HCT116 (cell line): ENCODE measurements around the gene NR2C2. TPM values are rescaled to one million over a fixed set of nuclear protein-coding genes. Genes with fewer than 3 reads are reported as not detected.

Experiments used
- ATAC-seq: fragments of 200-7000 bp; cut with Tn5 transposase; 2 replicates; pipeline ENCODE4 v1.9.1; 2020; ENCODE audit warnings: mild to moderate bottlenecking, moderate library complexity
- BruUV-seq: library from RNA; stranded (reverse); fragments of 400-500 nt; replicated peaks from 2 replicates; lab custom pipeline; 2021; lab: Mats Ljungman, UMichigan
- CTCF ChIA-PET: fragments of 300-600 bp; sonication (Branson Sonifier 250); formaldehyde crosslinking; loops from one replicate; lab custom pipeline; 2021; ENCODE audit warnings: antibody characterized with exemption; lab: Charles Lee
- POLR2A ChIA-PET: fragments of 300-600, 350-600 bp; sonication (Branson Sonifier 250); formaldehyde crosslinking; loops from one replicate; lab custom pipeline; 2021; ENCODE audit warnings: antibody characterized with exemption; lab: Charles Lee
- RAD21 ChIA-PET, 2 experiments: fragments of 300-600 bp; sonication (Branson Sonifier 250); formaldehyde crosslinking; loops; one replicate each; lab custom pipeline; 2023; ENCODE audit warnings: low total read pairs in 2 of 2; ENCODE audit not compliant: uncharacterized antibody in 2 of 2, unreplicated experiment in 2 of 2, low non-redundant PET in 1 of 2; lab: Charles Lee
- DNase-seq: peaks from one replicate; pipeline ENCODE4 v3.0.0-alpha.2; 2010; ENCODE audit warnings: low read depth, low spot score
- H2AFZ ChIP-seq: fragments of 200-600 bp; shearing (Covaris generic), sonication (generic); 2 replicates; pipeline ENCODE4 v1.6.1; 2017; ENCODE audit warnings: low read depth, mixed run types, mixed read lengths, antibody characterized with exemption, low read length; ENCODE audit not compliant: poor library complexity, severe bottlenecking
- H3K27ac ChIP-seq: 2 replicates; pipeline ENCODE4 v1.5.1; 2012; ENCODE audit warnings: low read depth, low read length
- H3K27me3 ChIP-seq: fragments of 200-600 bp; sonication (generic); 2 replicates; pipeline ENCODE4 v1.6.1; 2016; ENCODE audit warnings: mixed run types, low read length, mixed read lengths; ENCODE audit not compliant: insufficient read depth
- H3K36me3 ChIP-seq, 2 experiments: fragments of 200-500 bp in 1 of 2; fragments of 200-600 bp in 1 of 2; sonication (Bioruptor generic) in 1 of 2; sonication (generic) in 1 of 2; 2 replicates each; pipeline versions ENCODE4 v1.5.1 to v1.6.1; 2014 to 2016; ENCODE audit warnings: low read length in 2 of 2, inconsistent platforms in 1 of 2, mixed read lengths in 1 of 2, mixed run types in 1 of 2; ENCODE audit not compliant: insufficient read depth in 2 of 2, control insufficient read depth in 1 of 2
- H3K4me1 ChIP-seq, 2 experiments: fragments of 200-600 bp in 1 of 2; sonication (generic) in 1 of 2; 2 replicates each; pipeline versions ENCODE4 v1.5.1 to v1.6.1; 2012 to 2017; ENCODE audit warnings: low read length in 2 of 2, inconsistent platforms in 1 of 2, mild to moderate bottlenecking in 1 of 2, mixed read lengths in 1 of 2, mixed run types in 1 of 2, moderate library complexity in 1 of 2; ENCODE audit not compliant: insufficient read depth in 2 of 2, control insufficient read depth in 1 of 2
- H3K4me2 ChIP-seq: fragments of 200-600 bp; sonication (generic); 2 replicates; pipeline ENCODE4 v1.6.1; 2017; ENCODE audit warnings: mixed run types, low read length, mixed read lengths
- H3K4me3 ChIP-seq, 2 experiments: fragments of 200-600 bp in 1 of 2; sonication (generic) in 1 of 2; replicated peaks in 1 of 2; 2 replicates each; pipeline ENCODE4 v1.5.1; 2011 to 2016; ENCODE audit warnings: low read length in 2 of 2, control low read depth in 1 of 2, low read depth in 1 of 2, mild to moderate bottlenecking in 1 of 2, mixed read lengths in 1 of 2, mixed run types in 1 of 2
- H3K79me2 ChIP-seq: fragments of 200-600 bp; sonication (generic); 2 replicates; pipeline ENCODE4 v1.6.1; 2017; ENCODE audit warnings: mild to moderate bottlenecking, mixed run types, low read length, moderate library complexity, mixed read lengths; ENCODE audit not compliant: insufficient read depth
- H3K9ac ChIP-seq: fragments of 200-600 bp; sonication (generic); 2 replicates; pipeline ENCODE4 v1.6.1; 2016; ENCODE audit warnings: low read length, mixed read lengths
- H3K9me2 ChIP-seq: fragments of 200-600 bp; sonication (generic), shearing (Covaris generic); 2 replicates; pipeline ENCODE4 v1.6.1; 2017; ENCODE audit warnings: mixed run types, mild to moderate bottlenecking, moderate library complexity; ENCODE audit not compliant: insufficient read depth
- H3K9me3 ChIP-seq, 2 experiments: fragments of 200-500 bp in 1 of 2; fragments of 200-600 bp in 1 of 2; sonication (Bioruptor generic) in 1 of 2; sonication (generic) in 1 of 2; 2 replicates each; pipeline ENCODE4 v1.6.1; 2014 to 2017; ENCODE audit warnings: low read length in 2 of 2, mixed read lengths in 2 of 2, inconsistent platforms in 1 of 2, low read depth in 1 of 2, mild to moderate bottlenecking in 1 of 2, mixed run types in 1 of 2, moderate library complexity in 1 of 2; ENCODE audit not compliant: control insufficient read depth in 1 of 2, insufficient read depth in 1 of 2
- H4K20me1 ChIP-seq: fragments of 200-600 bp; sonication (generic), shearing (Covaris generic); 2 replicates; pipeline ENCODE4 v1.6.1; 2017; ENCODE audit warnings: mixed run types, mild to moderate bottlenecking, moderate library complexity; ENCODE audit not compliant: insufficient read depth
- CBX3 ChIP-seq: IDR thresholded peaks from 2 replicates; pipeline ENCODE4 v1.6.1; 2012; ENCODE audit warnings: low read depth
- ELF1 ChIP-seq: IDR thresholded peaks from 2 replicates; pipeline ENCODE4 v1.6.1; 2012; ENCODE audit warnings: low read depth, borderline replicate concordance
- EZH2 ChIP-seq: fragments of 200-600 bp; sonication (generic); IDR thresholded peaks from 2 replicates; pipeline ENCODE4 v1.6.1; 2017; ENCODE audit warnings: antibody characterized with exemption, mixed run types
- JUND ChIP-seq: IDR thresholded peaks from 2 replicates; pipeline ENCODE4 v1.6.1; 2012
- POLR2AphosphoS5 ChIP-seq: IDR thresholded peaks from 2 replicates; pipeline ENCODE4 v1.6.1; 2011; ENCODE audit warnings: mild to moderate bottlenecking, low read depth, low read length, moderate library complexity
- RAD21 ChIP-seq: IDR thresholded peaks from 2 replicates; pipeline ENCODE4 v1.6.1; 2012; ENCODE audit warnings: low read depth, mild to moderate bottlenecking
- SIN3A ChIP-seq: IDR thresholded peaks from 2 replicates; pipeline ENCODE4 v1.6.1; 2012; ENCODE audit warnings: low read depth
- SP1 ChIP-seq: IDR thresholded peaks from 2 replicates; pipeline ENCODE4 v1.6.1; 2012; ENCODE audit warnings: low read depth
- TCF7L2 ChIP-seq: IDR thresholded peaks from 2 replicates; pipeline ENCODE4 v1.7.0; 2011; ENCODE audit warnings: borderline replicate concordance, inconsistent platforms; ENCODE audit not compliant: insufficient read depth, insufficient read length; ENCODE audit errors: extremely low read depth
- ZFX ChIP-seq: fragments of 450-650 bp; IDR thresholded peaks from 2 replicates; pipeline ENCODE4 v1.6.1; 2017
- intact Hi-C: fragments of 100-400 bp; cut with micrococcal nuclease; formaldehyde crosslinking; loops from 2 replicates; pipeline ENCODE4 v1.10.0; 2022
- total RNA-seq: library from RNA; stranded (reverse); gene quantifications from one replicate; pipeline ENCODE4 v1.2.1, GENCODE V29; 2021; ENCODE audit not compliant: unreplicated experiment
- TF ChIP-seq, protein P1 (sequence below): IDR thresholded peaks from 2 replicates; pipeline ENCODE4 v1.6.1; 2012
- TF ChIP-seq, protein P2 (sequence below): IDR thresholded peaks from 2 replicates; pipeline ENCODE4 v1.6.1; 2012; ENCODE audit warnings: low read depth
- TF ChIP-seq, protein P3 (sequence below): IDR thresholded peaks from 2 replicates; pipeline ENCODE4 v1.6.1; 2012
- TF ChIP-seq, protein P4 (sequence below), 3 experiments: fragments of 200-600 bp in 1 of 3; sonication (generic) in 1 of 3; IDR thresholded peaks in 2 of 3; conservative IDR thresholded peaks in 1 of 3; 2 replicates each; pipeline ENCODE4 v1.5.1; 2012 to 2017; ENCODE audit warnings: low read depth in 2 of 3, low read length in 2 of 3, antibody characterized with exemption in 1 of 3, borderline replicate concordance in 1 of 3, control low read depth in 1 of 3, mild to moderate bottlenecking in 1 of 3, mixed read lengths in 1 of 3, mixed run types in 1 of 3, moderate library complexity in 1 of 3; ENCODE audit not compliant: insufficient read depth in 1 of 3

The NR2C2 gene
- total RNA-seq, 1 experiment from 2014 or later: 45.0 TPM

DNA sequence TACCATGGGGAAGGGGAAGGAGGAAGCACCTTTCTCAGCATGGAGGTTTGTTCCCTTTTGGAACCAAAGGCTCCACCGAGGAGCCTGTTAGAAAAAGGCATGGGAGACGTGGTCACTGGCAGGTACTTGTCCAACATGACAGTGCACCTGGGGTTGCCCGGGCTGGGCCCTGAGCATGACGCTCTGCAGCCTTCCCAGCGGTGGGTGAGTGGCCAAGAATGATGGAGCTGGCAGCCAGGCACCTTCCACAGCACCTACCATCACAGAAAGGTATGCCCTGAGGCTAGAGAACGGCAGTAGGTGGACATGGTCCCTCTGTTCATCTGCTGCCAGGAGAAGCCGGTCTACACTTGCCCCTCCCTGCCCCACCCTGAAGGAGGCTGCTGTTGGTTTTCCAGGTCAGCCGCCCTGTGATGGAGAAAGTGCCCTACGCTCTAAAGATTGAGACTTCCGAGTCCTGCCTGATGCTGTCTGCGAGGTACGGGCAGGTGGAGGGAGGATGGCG lies 29.0 kb upstream of the NR2C2 start (continued):
- TF ChIP-seq, protein P1, sequence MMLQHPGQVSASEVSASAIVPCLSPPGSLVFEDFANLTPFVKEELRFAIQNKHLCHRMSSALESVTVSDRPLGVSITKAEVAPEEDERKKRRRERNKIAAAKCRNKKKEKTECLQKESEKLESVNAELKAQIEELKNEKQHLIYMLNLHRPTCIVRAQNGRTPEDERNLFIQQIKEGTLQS: no peak
- no peak for TF ChIP-seq RAD21
- TF ChIP-seq, protein P2, sequence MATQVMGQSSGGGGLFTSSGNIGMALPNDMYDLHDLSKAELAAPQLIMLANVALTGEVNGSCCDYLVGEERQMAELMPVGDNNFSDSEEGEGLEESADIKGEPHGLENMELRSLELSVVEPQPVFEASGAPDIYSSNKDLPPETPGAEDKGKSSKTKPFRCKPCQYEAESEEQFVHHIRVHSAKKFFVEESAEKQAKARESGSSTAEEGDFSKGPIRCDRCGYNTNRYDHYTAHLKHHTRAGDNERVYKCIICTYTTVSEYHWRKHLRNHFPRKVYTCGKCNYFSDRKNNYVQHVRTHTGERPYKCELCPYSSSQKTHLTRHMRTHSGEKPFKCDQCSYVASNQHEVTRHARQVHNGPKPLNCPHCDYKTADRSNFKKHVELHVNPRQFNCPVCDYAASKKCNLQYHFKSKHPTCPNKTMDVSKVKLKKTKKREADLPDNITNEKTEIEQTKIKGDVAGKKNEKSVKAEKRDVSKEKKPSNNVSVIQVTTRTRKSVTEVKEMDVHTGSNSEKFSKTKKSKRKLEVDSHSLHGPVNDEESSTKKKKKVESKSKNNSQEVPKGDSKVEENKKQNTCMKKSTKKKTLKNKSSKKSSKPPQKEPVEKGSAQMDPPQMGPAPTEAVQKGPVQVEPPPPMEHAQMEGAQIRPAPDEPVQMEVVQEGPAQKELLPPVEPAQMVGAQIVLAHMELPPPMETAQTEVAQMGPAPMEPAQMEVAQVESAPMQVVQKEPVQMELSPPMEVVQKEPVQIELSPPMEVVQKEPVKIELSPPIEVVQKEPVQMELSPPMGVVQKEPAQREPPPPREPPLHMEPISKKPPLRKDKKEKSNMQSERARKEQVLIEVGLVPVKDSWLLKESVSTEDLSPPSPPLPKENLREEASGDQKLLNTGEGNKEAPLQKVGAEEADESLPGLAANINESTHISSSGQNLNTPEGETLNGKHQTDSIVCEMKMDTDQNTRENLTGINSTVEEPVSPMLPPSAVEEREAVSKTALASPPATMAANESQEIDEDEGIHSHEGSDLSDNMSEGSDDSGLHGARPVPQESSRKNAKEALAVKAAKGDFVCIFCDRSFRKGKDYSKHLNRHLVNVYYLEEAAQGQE: no peak
- TF ChIP-seq JUND: no peak
- TF ChIP-seq SIN3A: no peak
- TF ChIP-seq ELF1: no peak
- no peak for TF ChIP-seq TCF7L2
- TF ChIP-seq EZH2: no peak
- TF ChIP-seq, protein P3, sequence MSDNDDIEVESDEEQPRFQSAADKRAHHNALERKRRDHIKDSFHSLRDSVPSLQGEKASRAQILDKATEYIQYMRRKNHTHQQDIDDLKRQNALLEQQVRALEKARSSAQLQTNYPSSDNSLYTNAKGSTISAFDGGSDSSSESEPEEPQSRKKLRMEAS: no peak
- no peak for TF ChIP-seq CBX3
- TF ChIP-seq, all 23 proteins: peak for 0

DNA sequence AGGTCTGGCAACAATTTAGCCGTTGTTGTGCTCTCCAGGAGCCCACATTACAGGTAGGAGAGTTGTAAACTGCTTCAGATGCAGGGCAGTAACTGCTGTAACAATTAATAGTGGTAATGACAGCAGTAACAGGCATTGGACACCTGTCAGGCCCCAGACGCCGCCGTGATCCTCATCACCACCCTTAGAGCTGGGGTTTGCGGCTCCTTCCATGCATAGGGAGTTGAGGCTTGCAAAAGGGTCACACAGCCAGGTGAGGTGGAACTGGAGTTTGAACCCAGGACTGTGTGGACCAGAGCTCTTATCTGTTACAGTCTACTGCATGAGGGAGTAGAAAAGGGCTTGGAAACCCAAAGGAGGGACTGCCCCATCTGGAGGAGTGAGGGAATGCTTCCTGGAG lies 26.8 kb upstream of the NR2C2 start:
- no peak for DNase-seq
- no TSS peak for BruUV-seq
- peak; percentile 40 for ATAC-seq
- H2AFZ ChIP-seq: no peak overlapping the region
- H4K20me1 ChIP-seq: no peaks in the 10 kb centered on the region
- CTCF ChIA-PET: interaction anchor here (0.7 to 3.1 kb wide), 17 partner anchors 27 to 1263 kb away, joined by 3 to 19 read pairs (median 5); partner anchors contain the start of genes C3orf20 and CCDC174
- no peak overlapping the region for H3K4me3 ChIP-seq
- H3K27ac ChIP-seq: no peak overlapping the region
- H3K4me2 ChIP-seq: no peak overlapping the region
- POLR2A ChIA-PET: no interaction called here
- no peaks in the 10 kb centered on the region for H3K9me3 ChIP-seq
- peaks cover 0 to 3% of the 10 kb centered on the region in 2 experiments; a peak in 1 of 4 replicates for H3K4me1 ChIP-seq
- intact Hi-C loops: loop anchor here (5.0 to 10.0 kb wide), 4 partner anchors 284 to 1023 kb away; partner anchors contain the start of gene CAPN7
- no peaks in the 10 kb centered on the region for H3K27me3 ChIP-seq
- H3K36me3 ChIP-seq: no peaks in the 10 kb centered on the region
- RAD21 ChIA-PET: interaction anchor here (0.6 to 1.6 kb wide), 6 partner anchors 129 to 411 kb away, joined by 3 to 9 read pairs (median 3); no protein-coding TSS in a partner anchor
- no peaks in the 10 kb centered on the region for H3K79me2 ChIP-seq
- no peak overlapping the region for H3K9ac ChIP-seq
- H3K9me2 ChIP-seq: no peaks in the 10 kb centered on the region
- TF ChIP-seq, protein P1: no peak
- no peak for TF ChIP-seq SP1
- TF ChIP-seq JUND: no peak
- TF ChIP-seq POLR2AphosphoS5: no peak
- TF ChIP-seq, protein P4, sequence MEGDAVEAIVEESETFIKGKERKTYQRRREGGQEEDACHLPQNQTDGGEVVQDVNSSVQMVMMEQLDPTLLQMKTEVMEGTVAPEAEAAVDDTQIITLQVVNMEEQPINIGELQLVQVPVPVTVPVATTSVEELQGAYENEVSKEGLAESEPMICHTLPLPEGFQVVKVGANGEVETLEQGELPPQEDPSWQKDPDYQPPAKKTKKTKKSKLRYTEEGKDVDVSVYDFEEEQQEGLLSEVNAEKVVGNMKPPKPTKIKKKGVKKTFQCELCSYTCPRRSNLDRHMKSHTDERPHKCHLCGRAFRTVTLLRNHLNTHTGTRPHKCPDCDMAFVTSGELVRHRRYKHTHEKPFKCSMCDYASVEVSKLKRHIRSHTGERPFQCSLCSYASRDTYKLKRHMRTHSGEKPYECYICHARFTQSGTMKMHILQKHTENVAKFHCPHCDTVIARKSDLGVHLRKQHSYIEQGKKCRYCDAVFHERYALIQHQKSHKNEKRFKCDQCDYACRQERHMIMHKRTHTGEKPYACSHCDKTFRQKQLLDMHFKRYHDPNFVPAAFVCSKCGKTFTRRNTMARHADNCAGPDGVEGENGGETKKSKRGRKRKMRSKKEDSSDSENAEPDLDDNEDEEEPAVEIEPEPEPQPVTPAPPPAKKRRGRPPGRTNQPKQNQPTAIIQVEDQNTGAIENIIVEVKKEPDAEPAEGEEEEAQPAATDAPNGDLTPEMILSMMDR (IDR thresholded peaks at IDR 0.05 in 2 of 3, conservative IDR thresholded peaks at IDR 0.05 in 1 of 3; ENCODE audit: borderline replicate concordance in 1 of 3, insufficient read depth in 1 of 3, low read depth in 2 of 3, low read length in 2 of 3): no peak
- TF ChIP-seq SIN3A: no peak
- TF ChIP-seq EZH2: no peak
- no peak for TF ChIP-seq ZFX
